GM10248 (cell line): ENCODE results near the gene CSF1R.

Source experiments
- CTCF ChIA-PET: fragments of 300-600 bp; sonication (Branson Sonifier 250); formaldehyde crosslinking; extraction: SDS; loops from one replicate; lab custom pipeline; 2021; ENCODE audit warnings: antibody characterized with exemption; lab: Yijun Ruan, JAX
- POLR2A ChIA-PET: fragments of 350-650 bp; sonication (Branson Sonifier 250); formaldehyde crosslinking; extraction: SDS; loops from one replicate; lab custom pipeline; 2020; ENCODE audit warnings: antibody characterized with exemption; lab: Yijun Ruan, JAX
- DNase-seq: peaks from one replicate; pipeline ENCODE4 v3.0.0; 2012; ENCODE audit errors: extremely low spot score
- TF ChIP-seq, protein P1 (sequence below): IDR thresholded peaks from 2 replicates; pipeline ENCODE4 v1.5.1; 2012; ENCODE audit warnings: mild to moderate bottlenecking, low read depth; ENCODE audit errors: extremely low read depth, missing control alignments, control extremely low read depth

The CSF1R gene

DNA sequence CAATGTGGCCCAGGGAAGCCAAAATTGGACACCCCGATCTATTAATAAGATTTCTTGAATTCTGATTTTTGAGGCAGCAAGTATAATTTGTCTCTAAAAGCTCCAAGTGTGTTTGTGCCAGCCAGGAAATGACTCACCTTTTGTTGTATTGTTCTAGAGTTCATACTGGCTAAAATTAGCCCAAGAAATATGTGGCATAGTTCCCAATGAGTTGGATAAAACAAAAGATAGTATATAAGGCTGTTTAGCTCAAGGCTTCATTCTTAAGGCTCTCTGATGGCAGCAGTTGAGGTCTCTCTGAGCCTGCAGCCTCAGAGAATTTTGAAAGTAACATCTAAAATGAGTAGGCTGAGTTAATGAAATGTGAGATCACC is 64.2 kb downstream of the CSF1R start:
- ChIA-PET CTCF (interaction anchor here (1.2 to 2.7 kb wide), 4 partner anchors 8 to 18 kb away, joined by 3 to 16 read pairs (median 8); no protein-coding TSS in a partner anchor), POLR2A (interaction anchor here (0.6 to 0.7 kb wide), 2 partner anchors 106 to 1615 kb away, joined by 3 to 5 read pairs; no protein-coding TSS in a partner anchor)
- DNase-seq: no peak
- TF ChIP-seq, protein P1, sequence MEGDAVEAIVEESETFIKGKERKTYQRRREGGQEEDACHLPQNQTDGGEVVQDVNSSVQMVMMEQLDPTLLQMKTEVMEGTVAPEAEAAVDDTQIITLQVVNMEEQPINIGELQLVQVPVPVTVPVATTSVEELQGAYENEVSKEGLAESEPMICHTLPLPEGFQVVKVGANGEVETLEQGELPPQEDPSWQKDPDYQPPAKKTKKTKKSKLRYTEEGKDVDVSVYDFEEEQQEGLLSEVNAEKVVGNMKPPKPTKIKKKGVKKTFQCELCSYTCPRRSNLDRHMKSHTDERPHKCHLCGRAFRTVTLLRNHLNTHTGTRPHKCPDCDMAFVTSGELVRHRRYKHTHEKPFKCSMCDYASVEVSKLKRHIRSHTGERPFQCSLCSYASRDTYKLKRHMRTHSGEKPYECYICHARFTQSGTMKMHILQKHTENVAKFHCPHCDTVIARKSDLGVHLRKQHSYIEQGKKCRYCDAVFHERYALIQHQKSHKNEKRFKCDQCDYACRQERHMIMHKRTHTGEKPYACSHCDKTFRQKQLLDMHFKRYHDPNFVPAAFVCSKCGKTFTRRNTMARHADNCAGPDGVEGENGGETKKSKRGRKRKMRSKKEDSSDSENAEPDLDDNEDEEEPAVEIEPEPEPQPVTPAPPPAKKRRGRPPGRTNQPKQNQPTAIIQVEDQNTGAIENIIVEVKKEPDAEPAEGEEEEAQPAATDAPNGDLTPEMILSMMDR: no peak

DNA sequence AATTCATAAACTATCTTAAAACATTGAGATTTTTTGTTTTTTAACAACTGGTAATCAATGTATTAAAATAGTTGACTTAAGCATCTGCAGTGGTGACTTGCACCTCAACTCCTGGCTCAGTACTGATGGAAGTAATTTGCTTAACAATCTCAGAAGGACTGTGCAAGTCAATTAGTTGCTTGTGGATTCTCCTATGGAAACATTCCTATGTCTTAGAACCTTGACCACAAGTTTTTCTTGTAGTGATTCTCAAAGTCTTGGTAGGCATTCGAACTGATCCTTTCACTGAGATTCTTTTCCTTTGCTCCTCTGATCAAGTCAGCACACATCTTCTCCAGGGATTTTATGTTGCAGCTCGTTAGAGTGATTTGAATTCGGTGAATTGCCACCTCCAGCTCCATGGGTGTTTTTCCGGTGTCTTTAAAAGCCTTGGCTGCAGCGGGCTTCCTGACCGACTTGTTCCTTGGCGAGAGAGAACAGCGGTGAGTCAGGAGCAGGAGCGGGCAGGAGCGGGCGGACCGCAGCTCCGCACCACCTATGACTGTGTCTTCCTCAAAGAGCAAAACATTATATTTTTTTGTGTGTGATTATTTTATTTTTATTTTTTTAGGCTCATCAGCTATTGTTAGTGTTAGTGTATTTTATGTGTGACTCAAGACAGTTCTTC is 64.7 kb downstream of the CSF1R start:
- CTCF ChIA-PET: interaction anchor here (0.8 to 2.7 kb wide), 10 partner anchors 9 to 290 kb away, joined by 3 to 16 read pairs (median 4); partner anchors contain the start of gene SLC26A2
- TF ChIP-seq, protein P1: no peak

DNA sequence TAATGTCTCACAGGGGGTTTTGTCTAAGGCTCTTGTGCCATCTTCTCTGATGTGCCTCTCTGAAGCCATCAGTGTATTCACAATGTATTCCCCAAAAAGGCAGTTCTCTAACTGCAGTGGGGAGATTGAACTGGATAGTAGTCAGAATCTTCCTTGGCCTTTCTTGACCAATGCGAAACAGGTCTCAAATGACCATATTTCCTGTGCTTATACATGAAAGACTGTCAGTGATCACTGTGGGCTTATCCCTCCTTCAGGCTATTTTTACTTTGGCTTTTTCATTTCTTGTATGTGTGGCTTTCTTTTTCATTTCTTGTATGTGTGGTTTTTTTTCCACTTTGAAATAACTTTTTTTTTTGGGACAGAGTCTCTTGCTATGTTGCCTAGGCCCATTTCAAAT is 66.1 kb downstream of the CSF1R start:
- ChIA-PET POLR2A (interaction anchor here (0.7 kb wide), 1 partner anchor 376 kb away, joined by 3 read pairs; no protein-coding TSS in a partner anchor), CTCF (interaction anchor here (0.7 to 2.7 kb wide), 8 partner anchors 10 to 168 kb away, joined by 3 to 16 read pairs (median 4); partner anchors contain the start of gene SLC26A2)
- TF ChIP-seq, protein P1: no peak
- DNase-seq: no peak

More for the DNA sequence above, 64.7 kb downstream of the CSF1R start:
- DNase-seq: no peak
- POLR2A ChIA-PET: no interaction called here

DNA sequence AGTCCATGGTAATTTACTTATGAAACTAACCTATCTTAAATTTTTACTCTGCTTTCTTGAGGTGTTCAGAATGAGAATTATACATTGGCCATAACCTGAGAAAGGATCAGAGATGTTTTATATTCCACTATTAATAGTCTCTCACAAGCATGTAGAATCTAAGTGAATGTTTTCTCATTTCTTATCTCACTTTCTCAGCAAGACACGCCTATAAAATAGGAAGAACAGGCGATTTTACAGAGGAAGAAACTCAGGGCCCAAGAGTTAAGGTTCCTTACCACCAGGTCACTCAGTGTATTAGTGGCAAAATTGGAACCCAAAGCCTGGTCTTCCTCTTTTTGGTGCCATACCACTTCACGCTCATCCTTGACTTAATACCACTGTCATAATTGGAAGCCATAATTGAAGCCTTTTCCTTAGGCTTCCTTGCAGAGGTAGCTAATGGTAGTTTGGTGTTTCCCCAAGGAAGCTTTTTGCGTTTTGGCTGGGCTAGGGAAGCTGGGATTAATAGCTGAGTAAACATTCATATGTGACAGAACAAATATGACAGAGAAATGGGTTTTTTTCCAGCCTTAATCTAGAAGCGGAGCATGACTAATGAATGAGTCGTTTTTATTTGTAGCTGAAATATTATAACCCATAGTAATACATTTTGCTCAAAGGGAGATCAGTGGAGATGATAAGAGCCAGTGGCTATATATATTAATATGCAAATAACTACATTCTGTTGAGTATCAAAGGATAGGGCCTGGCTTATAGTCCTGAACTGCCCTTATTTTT is 68.9 kb downstream of the CSF1R start:
- CTCF ChIA-PET: interaction anchor here (0.7 to 2.1 kb wide), 9 partner anchors 8 to 70 kb away, joined by 3 to 7 read pairs (median 4); no protein-coding TSS in a partner anchor
- no peak for DNase-seq
- TF ChIP-seq, protein P1: no peak
- POLR2A ChIA-PET: interaction anchor here (0.6 kb wide), 1 partner anchor 347 kb away, joined by 5 read pairs; no protein-coding TSS in a partner anchor

DNA sequence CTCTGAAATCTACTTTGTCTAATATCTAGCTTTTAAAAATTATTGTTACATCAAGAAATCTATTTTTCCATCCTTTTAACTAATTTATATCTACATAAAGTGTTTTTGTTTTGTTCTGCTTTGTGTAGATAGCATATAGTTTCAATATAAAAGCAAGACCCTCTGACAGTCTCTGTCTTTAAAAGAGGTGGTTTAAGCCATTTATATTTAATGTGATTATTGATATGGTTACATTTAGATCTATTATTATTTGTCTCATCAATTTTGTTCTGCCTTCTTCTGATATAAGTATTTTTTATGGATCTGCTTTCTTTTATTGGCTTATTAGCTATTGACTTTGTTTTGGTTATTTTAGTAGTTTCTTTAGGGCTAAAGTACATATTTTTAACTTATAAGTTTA is 69.8 kb downstream of the CSF1R start:
- TF ChIP-seq, protein P1: no peak
- DNase-seq: no peak
- ChIA-PET POLR2A (no interaction called here), CTCF (interaction anchor here (1.2 to 2.1 kb wide), 5 partner anchors 9 to 58 kb away, joined by 3 to 7 read pairs (median 5); no protein-coding TSS in a partner anchor)

DNA sequence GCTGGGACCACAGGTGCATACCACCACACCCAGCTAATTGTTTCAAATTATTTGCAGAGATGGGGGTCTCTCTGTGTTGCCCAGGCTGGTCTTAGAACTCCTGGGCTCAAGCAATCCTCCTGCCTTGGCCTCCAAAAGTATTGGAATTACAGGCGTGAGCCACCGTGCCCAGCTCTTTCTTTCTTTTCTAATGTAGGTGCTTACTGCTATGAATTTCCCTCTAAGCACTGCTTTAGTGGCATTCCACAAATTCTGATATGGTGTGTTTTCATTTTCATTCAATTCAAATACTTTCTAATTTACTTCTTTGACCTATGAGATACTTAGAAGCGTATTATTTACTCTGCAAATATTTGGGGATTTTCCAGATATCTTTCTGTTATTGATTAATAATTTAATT is 70.9 kb downstream of the CSF1R start:
- DNase-seq: no peak
- ChIA-PET CTCF (interaction anchor here (0.8 to 2.2 kb wide), 4 partner anchors 9 to 56 kb away, joined by 3 to 7 read pairs (median 4); no protein-coding TSS in a partner anchor), POLR2A (no interaction called here)
- TF ChIP-seq, protein P1: no peak
